Measurements from ENCODE around the gene BCL11B. TPM values are rescaled to one million over a fixed set of nuclear protein-coding genes. Genes with fewer than 3 reads are reported as not detected.
A peak's percentile ranks its signal among the peaks of the same experiment; 100 is the strongest.

BCL11B gene
- total RNA-seq, 1 experiment from 2014 or later, result 0.24 TPM

DNA sequence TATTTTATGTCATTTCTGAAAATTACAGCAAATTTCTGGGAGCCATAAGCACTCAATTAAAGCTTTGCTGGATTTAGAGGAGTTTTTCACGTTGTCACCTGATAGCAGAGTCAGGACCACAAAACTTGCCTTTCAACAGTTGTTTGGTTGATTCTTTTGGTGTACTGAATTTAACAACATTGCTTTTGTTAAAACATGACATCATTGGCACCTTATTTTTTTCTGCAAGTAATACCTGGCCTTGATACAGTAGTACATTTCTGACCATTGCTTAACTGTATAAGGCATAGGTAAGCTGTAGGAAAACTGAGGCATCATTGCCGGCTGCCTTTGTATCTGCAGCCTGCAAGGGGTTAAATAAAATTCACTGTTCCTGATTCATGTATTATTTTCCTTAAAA is 4.5 kb upstream of the BCL11B start:
- no peaks in the 10 kb centered on the region for H3K9me3 Mint-ChIP-seq (ENCODE audit: low read depth, unreplicated experiment)

GRCh38 chr14:99275222-99275584 is 3.2 kb upstream of the BCL11B start:
- H3K4me3 Mint-ChIP-seq (ENCODE audit: low read depth, unreplicated experiment), result peak overlapping the region; percentile 70
- intact Hi-C loops (cut with micrococcal nuclease; ENCODE audit: unreplicated experiment), result loop anchor here (10.0 kb wide), 1 partner anchor 300 kb away; no protein-coding TSS in a partner anchor
- CTCF ChIA-PET, result interaction anchor here (0.6 to 1.9 kb wide), 5 partner anchors 12 to 235 kb away, joined by 3 to 13 read pairs (median 6); no protein-coding TSS in a partner anchor
- H3K9me3 Mint-ChIP-seq (ENCODE audit: low read depth, unreplicated experiment), result no peaks in the 10 kb centered on the region
- no TSS peak for BruUV-seq (replicated peaks)
- H3K36me3 Mint-ChIP-seq (ENCODE audit: insufficient read depth, unreplicated experiment), result peaks cover 26% of the 10 kb centered on the region
- no peak for TF ChIP-seq CTCF (IDR thresholded peaks at IDR 0.05; ENCODE audit: unreplicated experiment)
- no peak for DNase-seq
- peaks cover 12% of the 10 kb centered on the region for H3K4me1 Mint-ChIP-seq (ENCODE audit: low read depth, unreplicated experiment)
- H3K27ac Mint-ChIP-seq (ENCODE audit: unreplicated experiment), result no peak overlapping the region
- H3K27me3 Mint-ChIP-seq (ENCODE audit: unreplicated experiment), result peaks cover 82% of the 10 kb centered on the region

More for the DNA sequence above, 4.5 kb upstream of the BCL11B start:
- CTCF ChIA-PET, result no interaction called here
- peaks cover 81% of the 10 kb centered on the region for H3K27me3 Mint-ChIP-seq (ENCODE audit: unreplicated experiment)
- DNase-seq, result no peak
- H3K36me3 Mint-ChIP-seq (ENCODE audit: insufficient read depth, unreplicated experiment), result peaks cover 23% of the 10 kb centered on the region
- H3K4me1 Mint-ChIP-seq (ENCODE audit: low read depth, unreplicated experiment), result peaks cover 12% of the 10 kb centered on the region
- intact Hi-C loops (cut with micrococcal nuclease; ENCODE audit: unreplicated experiment), result loop anchor here (10.0 kb wide), 1 partner anchor 302 kb away; no protein-coding TSS in a partner anchor
- no peak overlapping the region for H3K27ac Mint-ChIP-seq (ENCODE audit: unreplicated experiment)
- no TSS peak for BruUV-seq (replicated peaks)
- no peak for TF ChIP-seq CTCF (IDR thresholded peaks at IDR 0.05; ENCODE audit: unreplicated experiment)
- H3K4me3 Mint-ChIP-seq (ENCODE audit: low read depth, unreplicated experiment), result no peak overlapping the region

- DNase-seq, result peak; percentile 75
- peak overlapping the region; percentile 70 for H3K4me3 Mint-ChIP-seq (ENCODE audit: low read depth, unreplicated experiment)
- H3K36me3 Mint-ChIP-seq (ENCODE audit: insufficient read depth, unreplicated experiment), result peaks cover 26% of the 10 kb centered on the region
Observed at GRCh38 chr14:99274346-99275221, 2.6 kb upstream of the BCL11B start.

More at GRCh38 chr14:99274346-99275221, 2.6 kb upstream of the BCL11B start:
- CTCF ChIA-PET, result interaction anchor here (0.6 to 1.9 kb wide), 5 partner anchors 12 to 234 kb away, joined by 3 to 13 read pairs (median 6); no protein-coding TSS in a partner anchor
- TF ChIP-seq CTCF (IDR thresholded peaks at IDR 0.05; ENCODE audit: unreplicated experiment), result no peak
- no peak overlapping the region for H3K27ac Mint-ChIP-seq (ENCODE audit: unreplicated experiment)
- no peaks in the 10 kb centered on the region for H3K9me3 Mint-ChIP-seq (ENCODE audit: low read depth, unreplicated experiment)
- peaks cover 88% of the 10 kb centered on the region for H3K27me3 Mint-ChIP-seq (ENCODE audit: unreplicated experiment)
- intact Hi-C loops (cut with micrococcal nuclease; ENCODE audit: unreplicated experiment), result loop anchor here (10.0 kb wide), 1 partner anchor 300 kb away; no protein-coding TSS in a partner anchor
- peaks cover 12% of the 10 kb centered on the region for H3K4me1 Mint-ChIP-seq (ENCODE audit: low read depth, unreplicated experiment)
- no TSS peak for BruUV-seq (replicated peaks)
